Loucy (cell line): Measurements from ENCODE around the gene RSRC1.
"Not testable (repeated sequence)": the region's sequence is repeated elsewhere in the genome, so short reads cannot be mapped to it uniquely, and the experiment has no call there.

Experiments
- H2AFZ ChIP-seq: fragments of 200-600 bp; sonication (generic); 2 replicates; pipeline ENCODE4 v1.6.0; 2016; ENCODE audit warnings: antibody characterized with exemption, mild to moderate bottlenecking, low read length, moderate library complexity
- H3F3A ChIP-seq: fragments of 200-600 bp; 2 replicates; pipeline ENCODE4 v1.6.0; 2016; ENCODE audit warnings: antibody characterized with exemption, low read depth, mild to moderate bottlenecking
- H3K27me3 ChIP-seq: fragments of 200-600 bp; sonication (generic); 2 replicates; pipeline ENCODE4 v1.6.1; 2014; ENCODE audit warnings: low read length, mild to moderate bottlenecking; ENCODE audit not compliant: insufficient read depth, poor library complexity, severe bottlenecking
- H3K36me3 ChIP-seq: fragments of 200-600 bp; sonication (generic); 2 replicates; pipeline ENCODE4 v1.6.1; 2016; ENCODE audit warnings: low read length; ENCODE audit not compliant: insufficient read depth
- H3K4me1 ChIP-seq: fragments of 200-600 bp; sonication (generic); 2 replicates; pipeline ENCODE4 v1.5.1; 2014; ENCODE audit warnings: low read length, mild to moderate bottlenecking; ENCODE audit not compliant: insufficient read depth, poor library complexity, severe bottlenecking
- H3K4me2 ChIP-seq: fragments of 200-600 bp; sonication (generic); 2 replicates; pipeline ENCODE4 v1.6.0; 2014; ENCODE audit warnings: antibody characterized with exemption, low read length, low read depth, mild to moderate bottlenecking; ENCODE audit not compliant: poor library complexity, severe bottlenecking
- H3K4me3 ChIP-seq: fragments of 200-600 bp; sonication (generic); 2 replicates; pipeline ENCODE4 v1.5.1; 2014; ENCODE audit warnings: low read length, mild to moderate bottlenecking, mixed read lengths; ENCODE audit not compliant: poor library complexity, severe bottlenecking
- H3K79me2 ChIP-seq: fragments of 200-600 bp; sonication (generic); 2 replicates; pipeline ENCODE4 v1.6.1; 2014; ENCODE audit warnings: low read length; ENCODE audit not compliant: insufficient read depth
- H3K9ac ChIP-seq: fragments of 200-600 bp; sonication (generic); 2 replicates; pipeline ENCODE4 v1.6.0; 2014; ENCODE audit warnings: mild to moderate bottlenecking, low read depth, low read length, moderate library complexity; ENCODE audit not compliant: poor library complexity, severe bottlenecking
- H3K9me2 ChIP-seq: fragments of 200-600 bp; sonication (generic); replicated peaks from 2 replicates; pipeline ENCODE4 v1.6.1; 2016; ENCODE audit warnings: low read depth, low read length, mixed read lengths
- H3K9me3 ChIP-seq: fragments of 200-600 bp; sonication (generic); 2 replicates; pipeline ENCODE4 v1.6.1; 2014; ENCODE audit warnings: mild to moderate bottlenecking, antibody characterized with exemption, low read length, low read depth; ENCODE audit not compliant: insufficient read depth
- H4K20me1 ChIP-seq: fragments of 200-600 bp; sonication (generic); 2 replicates; pipeline ENCODE4 v1.6.0; 2014; ENCODE audit warnings: antibody characterized with exemption, low read length, mild to moderate bottlenecking; ENCODE audit not compliant: insufficient read depth, poor library complexity, severe bottlenecking
- CTCF ChIP-seq: fragments of 200-600 bp; sonication (generic); conservative IDR thresholded peaks from 2 replicates; pipeline ENCODE4 v1.5.1; 2014; ENCODE audit warnings: mild to moderate bottlenecking, antibody characterized with exemption, low read length
- EZH2phosphoT487 ChIP-seq: fragments of 200-600 bp; IDR thresholded peaks from 2 replicates; pipeline ENCODE4 v1.6.1; 2018; ENCODE audit warnings: antibody characterized with exemption, mild to moderate bottlenecking, moderate library complexity, borderline replicate concordance

Gene RSRC1

GRCh38 chr3:158339638-158340037, 229.7 kb downstream of the RSRC1 start:
- H3K9me3 ChIP-seq: no peaks in the 10 kb centered on the region
- TF ChIP-seq CTCF (no peak), EZH2phosphoT487 (no peak)
- H3K4me3 ChIP-seq: no peak overlapping the region
- no peaks in the 10 kb centered on the region for H3K9me2 ChIP-seq
- no peaks in the 10 kb centered on the region for H3K79me2 ChIP-seq
- H3K4me2 ChIP-seq: no peak overlapping the region
- peaks cover 4% of the 10 kb centered on the region for H3K4me1 ChIP-seq
- H3K36me3 ChIP-seq: 0 out of 2 replicates have a peak, but pooled peaks cover 4% of the 10 kb centered on the region
- H3K9ac ChIP-seq: no peak overlapping the region
- H4K20me1 ChIP-seq: no peaks in the 10 kb centered on the region
- no peaks in the 10 kb centered on the region for H3K27me3 ChIP-seq
- no peaks in the 10 kb centered on the region for H3F3A ChIP-seq
- H2AFZ ChIP-seq: no peak overlapping the region

GRCh38 chr3:158340951-158341350, 231.1 kb downstream of the RSRC1 start:
- H3F3A ChIP-seq, H3K9me2 ChIP-seq, H3K4me2 ChIP-seq, H3K4me1 ChIP-seq, H4K20me1 ChIP-seq, H3K79me2 ChIP-seq, H3K9ac ChIP-seq, H3K36me3 ChIP-seq, H3K4me3 ChIP-seq, H3K9me3 ChIP-seq, H2AFZ ChIP-seq, H3K27me3 ChIP-seq: not testable (repeated sequence)

GRCh38 chr3:158347966-158348365, 238.1 kb downstream of the RSRC1 start:
- Histone ChIP-seq H4K20me1 (no peaks in the 10 kb centered on the region), H3F3A (no peaks in the 10 kb centered on the region), H3K9me2 (no peaks in the 10 kb centered on the region), H3K4me2 (no peak overlapping the region), H3K4me1 (peaks cover 10% of the 10 kb centered on the region), H2AFZ (no peak overlapping the region), H3K9ac (no peak overlapping the region), H3K4me3 (no peak overlapping the region), H3K9me3 (no peaks in the 10 kb centered on the region), H3K79me2 (no peaks in the 10 kb centered on the region), H3K27me3 (no peaks in the 10 kb centered on the region), H3K36me3 (0 out of 2 replicates have a peak, but pooled peaks cover under 1% of the 10 kb centered on the region)
- TF ChIP-seq CTCF (no peak), EZH2phosphoT487 (no peak)

GRCh38 chr3:158350971-158351370, 241.1 kb downstream of the RSRC1 start:
- Histone ChIP-seq H3K79me2 (no peaks in the 10 kb centered on the region), H3K36me3 (no peaks in the 10 kb centered on the region), H3K9ac (no peak overlapping the region), H4K20me1 (no peaks in the 10 kb centered on the region), H3K4me1 (peaks cover 13% of the 10 kb centered on the region), H3K4me3 (no peak overlapping the region), H3K27me3 (no peaks in the 10 kb centered on the region), H3K9me2 (no peaks in the 10 kb centered on the region), H3F3A (no peaks in the 10 kb centered on the region), H2AFZ (no peak overlapping the region), H3K4me2 (no peak overlapping the region), H3K9me3 (no peaks in the 10 kb centered on the region)
- TF ChIP-seq CTCF (no peak), EZH2phosphoT487 (no peak)
